ENCODE data around the gene GLS. TPM values are rescaled to one million over a fixed set of nuclear protein-coding genes. Genes with fewer than 3 reads are reported as not detected.

The GLS gene
- total RNA-seq, 4 donors from 2014 or later, result 111 to 139 (median 129) TPM

GRCh38 chr2:190910341-190911136 is 29.9 kb downstream of the GLS start:
- TF ChIP-seq CTCF (IDR thresholded peaks at IDR 0.05; ENCODE audit: low read depth), result no peak

GRCh38 chr2:190911813-190912212 is 31.2 kb downstream of the GLS start:
- no peak for TF ChIP-seq CTCF (IDR thresholded peaks at IDR 0.05; ENCODE audit: low read depth)

- TF ChIP-seq CTCF (IDR thresholded peaks at IDR 0.05; ENCODE audit: low read depth), result no peak
Observed at GRCh38 chr2:190912726-190913125, 32.1 kb downstream of the GLS start.

DNA sequence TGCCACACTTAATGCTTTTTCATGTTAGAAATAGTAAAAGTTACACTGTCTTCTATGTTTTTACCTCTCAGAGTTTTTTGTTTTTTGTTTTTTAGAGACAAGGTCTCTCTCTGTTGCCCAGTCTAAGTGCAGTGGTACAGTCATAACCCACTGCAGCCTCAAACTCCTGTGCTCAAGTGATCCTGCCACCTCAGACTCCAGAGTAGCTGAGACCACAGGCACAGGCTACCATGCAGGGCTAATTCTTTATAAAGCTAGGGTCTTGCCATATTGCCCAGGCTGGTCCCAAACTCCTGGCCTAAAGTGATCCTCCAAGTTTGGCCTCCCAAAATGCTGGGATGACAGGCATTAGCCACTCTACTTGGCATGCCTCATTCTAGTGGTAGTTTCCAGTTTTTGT is 33.1 kb downstream of the GLS start:
- TF ChIP-seq CTCF (IDR thresholded peaks at IDR 0.05; ENCODE audit: low read depth), result no peak

DNA sequence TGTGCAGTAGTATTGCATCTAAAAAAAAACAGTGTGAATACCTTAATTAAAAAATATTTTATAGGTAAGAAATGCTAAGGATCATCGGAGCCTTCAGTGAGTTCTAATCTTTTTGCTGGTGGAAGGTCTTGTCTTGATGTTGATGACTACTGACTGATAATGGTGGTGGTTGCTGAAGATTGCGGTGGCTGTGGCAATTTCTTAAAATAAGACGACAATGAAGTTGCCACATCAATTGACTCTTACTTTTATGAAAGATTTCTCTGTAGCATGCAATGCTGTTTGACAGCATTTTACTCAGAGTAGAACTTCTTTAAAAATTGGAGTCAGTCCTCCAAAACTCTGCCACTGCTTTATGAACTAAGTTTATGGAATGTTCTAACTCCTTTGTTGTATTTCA is 36.2 kb downstream of the GLS start:
- TF ChIP-seq CTCF (IDR thresholded peaks at IDR 0.05; ENCODE audit: low read depth), result no peak

DNA sequence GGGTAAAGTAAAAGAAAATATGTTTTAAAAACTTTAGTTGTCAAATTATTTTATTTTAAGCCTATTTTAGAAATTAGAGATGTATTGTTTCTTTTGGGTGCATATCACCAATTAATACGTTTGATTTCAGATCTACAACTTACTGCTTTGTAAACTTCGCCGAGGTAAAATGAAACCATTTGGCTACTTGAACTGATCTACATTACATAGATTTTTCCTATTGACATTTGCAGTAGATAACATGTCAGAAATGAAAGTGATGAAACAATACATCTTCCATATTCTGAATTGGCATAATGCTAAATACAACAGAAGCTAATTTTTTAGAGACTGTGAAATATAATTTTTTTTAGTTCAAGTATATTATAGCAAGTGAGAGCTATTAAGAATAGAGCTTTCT is 39.5 kb downstream of the GLS start:
- TF ChIP-seq CTCF (IDR thresholded peaks at IDR 0.05; ENCODE audit: low read depth), result no peak

DNA sequence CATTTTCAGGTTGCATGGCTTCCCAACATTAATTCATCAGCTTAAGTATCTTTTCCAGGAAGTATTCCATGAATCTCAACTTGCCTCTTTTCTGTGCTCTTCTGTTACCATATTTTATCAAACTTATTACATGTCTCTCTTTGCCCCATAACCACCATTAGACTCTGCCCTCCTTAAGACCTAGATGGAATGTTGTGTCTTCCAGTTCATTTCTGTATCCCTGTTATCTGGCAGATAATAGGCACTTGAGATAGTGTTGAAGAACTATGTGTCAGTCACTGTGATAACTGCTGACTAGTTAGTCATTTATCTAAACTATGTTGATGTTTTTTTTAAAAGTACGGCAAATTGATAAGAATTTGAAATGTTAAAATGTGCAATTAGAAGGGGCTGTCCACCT is 41.8 kb downstream of the GLS start:
- no peak for TF ChIP-seq CTCF (IDR thresholded peaks at IDR 0.05; ENCODE audit: low read depth)

Measured in subcutaneous adipose tissue (tissue), 4 donors.